Measurements from ENCODE around the gene ROGDI.

The ROGDI gene

GRCh38 chr16:4811773-4812172, 9.3 kb upstream of the ROGDI start:
- no peak for DNase-seq (ENCODE audit: low read depth)
- H3K4me3 ChIP-seq (ENCODE audit: low read depth, low read length), result no peak overlapping the region
- TF ChIP-seq CTCF (IDR thresholded peaks at IDR 0.05; ENCODE audit: low read depth, low read length) (no peak), MAX (IDR thresholded peaks at IDR 0.05; ENCODE audit: low read depth, low read length) (no peak), MYC (IDR thresholded peaks at IDR 0.05; ENCODE audit: low read depth, low read length) (no peak), POLR2A (IDR thresholded peaks at IDR 0.05; ENCODE audit: extremely low read depth, insufficient read length) (no peak)

GRCh38 chr16:4811242-4811641, 8.8 kb upstream of the ROGDI start:
- H3K4me3 ChIP-seq (ENCODE audit: low read depth, low read length), result no peak overlapping the region
- TF ChIP-seq MAX (IDR thresholded peaks at IDR 0.05; ENCODE audit: low read depth, low read length) (no peak), CTCF (IDR thresholded peaks at IDR 0.05; ENCODE audit: low read depth, low read length) (no peak), MYC (IDR thresholded peaks at IDR 0.05; ENCODE audit: low read depth, low read length) (no peak), POLR2A (IDR thresholded peaks at IDR 0.05; ENCODE audit: extremely low read depth, insufficient read length) (no peak)
- no peak for DNase-seq (ENCODE audit: low read depth)

- TF ChIP-seq MAX (IDR thresholded peaks at IDR 0.05; ENCODE audit: low read depth, low read length) (no peak), CTCF (IDR thresholded peaks at IDR 0.05; ENCODE audit: low read depth, low read length) (no peak), POLR2A (IDR thresholded peaks at IDR 0.05; ENCODE audit: extremely low read depth, insufficient read length) (no peak), MYC (IDR thresholded peaks at IDR 0.05; ENCODE audit: low read depth, low read length) (no peak)
- no peak overlapping the region for H3K4me3 ChIP-seq (ENCODE audit: low read depth, low read length)
- no peak for DNase-seq (ENCODE audit: low read depth)
These were observed 3.8 kb upstream of the ROGDI start for GRCh38 chr16:4806280-4806679.

- no peak for DNase-seq (ENCODE audit: low read depth)
- H3K4me3 ChIP-seq (ENCODE audit: low read depth, low read length), result no peak overlapping the region
- TF ChIP-seq POLR2A (IDR thresholded peaks at IDR 0.05; ENCODE audit: extremely low read depth, insufficient read length), result no peak
- no peak for TF ChIP-seq MAX (IDR thresholded peaks at IDR 0.05; ENCODE audit: low read depth, low read length)
- no peak for TF ChIP-seq MYC (IDR thresholded peaks at IDR 0.05; ENCODE audit: low read depth, low read length)
- no peak for TF ChIP-seq CTCF (IDR thresholded peaks at IDR 0.05; ENCODE audit: low read depth, low read length)
These were observed 2.8 kb upstream of the ROGDI start for GRCh38 chr16:4805231-4805630.

- TF ChIP-seq MYC (IDR thresholded peaks at IDR 0.05; ENCODE audit: low read depth, low read length), result no peak
- no peak for TF ChIP-seq POLR2A (IDR thresholded peaks at IDR 0.05; ENCODE audit: extremely low read depth, insufficient read length)
- no peak for TF ChIP-seq CTCF (IDR thresholded peaks at IDR 0.05; ENCODE audit: low read depth, low read length)
- no peak for TF ChIP-seq MAX (IDR thresholded peaks at IDR 0.05; ENCODE audit: low read depth, low read length)
- no peak overlapping the region for H3K4me3 ChIP-seq (ENCODE audit: low read depth, low read length)
- no peak for DNase-seq (ENCODE audit: low read depth)
These were observed 1.7 kb upstream of the ROGDI start for GRCh38 chr16:4803898-4804762.
